H1 (cell line): ENCODE results near the gene CDC42SE1. TPM values are rescaled to one million over a fixed set of nuclear protein-coding genes. Genes with fewer than 3 reads are reported as not detected.

Source experiments
- EP300 ChIP-seq, 2 experiments: IDR thresholded peaks; 1 replicate in 1 of 2; 2 replicates in 1 of 2; pipeline ENCODE4 v1.6.1; 2011 to 2012; ENCODE audit warnings: low read depth in 2 of 2, low read length in 2 of 2, mild to moderate bottlenecking in 2 of 2, borderline replicate concordance in 1 of 2, inconsistent platforms in 1 of 2, moderate library complexity in 1 of 2
- POLR2A ChIP-seq, 2 experiments: IDR thresholded peaks; 1 replicate in 1 of 2; 2 replicates in 1 of 2; pipeline ENCODE4 v1.6.1; 2011; ENCODE audit warnings: low read depth in 2 of 2, low read length in 2 of 2, mild to moderate bottlenecking in 2 of 2; ENCODE audit errors: control extremely low read depth in 1 of 2
- SIN3A ChIP-seq, 2 experiments: IDR thresholded peaks in 1 of 2; conservative IDR thresholded peaks in 1 of 2; 2 replicates each; pipeline ENCODE4 v1.6.1; 2011 to 2012; ENCODE audit warnings: low read length in 2 of 2, improper control_type of control experiment in 1 of 2, low read depth in 1 of 2, mild to moderate bottlenecking in 1 of 2
- TEAD4 ChIP-seq: IDR thresholded peaks from 2 replicates; pipeline ENCODE4 v1.6.1; 2012; ENCODE audit warnings: low read depth, low read length, inconsistent platforms, mixed read lengths
- YY1 ChIP-seq: IDR thresholded peaks from 2 replicates; pipeline ENCODE4 v1.6.1; 2011; ENCODE audit warnings: low read depth, mild to moderate bottlenecking, low read length
- polyA plus RNA-seq, 7 experiments: library from polyadenylated mRNA; depleted of rRNA in 3 of 7; stranded (reverse) in 5 of 7; unstranded in 2 of 7; fragments of >200 nt in 5 of 7; fragments of 200-250 nt in 2 of 7; gene quantifications; 1 replicate in 5 of 7; 2 replicates in 1 of 7; 4 replicates in 1 of 7; pipeline versions ENCODE4 v1.2.1 to v1.2.3, GENCODE V29; 2011 to 2013; ENCODE audit warnings: missing spikeins in 2 of 7, mixed read lengths in 2 of 7
- total RNA-seq: library from RNA; stranded (reverse); fragmentation: NEBNext Ultra II Directional; extraction: Animal tissue kit (Norgen Biotek cat#: 25700); gene quantifications from 2 replicates; pipeline ENCODE4 v1.2.1, GENCODE V29; 2021
- TF ChIP-seq, protein P1 (sequence below): IDR thresholded peaks from 2 replicates; pipeline ENCODE4 v1.6.1; 2012; ENCODE audit warnings: inconsistent platforms

Gene CDC42SE1
- total and polyA plus RNA-seq, 2 of the 8 experiments (the other 6 are each of a cell fraction or from before 2014, with no cell fraction given): 30.5 to 74.1 TPM

DNA sequence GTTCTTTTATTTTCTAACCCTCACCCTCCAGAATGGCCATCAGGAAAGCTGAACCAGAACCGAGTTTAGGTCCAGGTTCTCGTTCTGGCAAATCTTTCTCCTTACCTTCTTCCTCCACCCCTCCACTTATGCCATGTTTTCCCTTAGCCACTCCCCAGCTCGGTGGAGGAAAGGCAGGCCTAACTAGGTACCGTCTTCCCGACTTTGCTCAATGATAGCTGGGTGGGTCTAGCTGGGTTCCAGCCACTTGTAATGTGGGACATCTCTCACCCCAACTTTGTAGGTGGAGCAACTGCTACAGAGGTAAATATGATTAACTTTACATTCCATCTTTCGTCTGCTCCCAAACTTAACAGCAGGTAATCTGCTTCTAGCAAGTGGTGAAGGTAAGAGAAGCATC, 22.4 kb downstream of the CDC42SE1 start (continued):
- TF ChIP-seq TEAD4 (no peak), EP300 (IDR thresholded peaks at IDR 0.05; ENCODE audit: borderline replicate concordance in 1 of 2, low read depth in 2 of 2, low read length in 2 of 2) (no peak), SIN3A (conservative IDR thresholded peaks at IDR 0.05 in 1 of 2, IDR thresholded peaks at IDR 0.05 in 1 of 2; ENCODE audit: low read depth in 1 of 2, low read length in 2 of 2) (no peak), POLR2A (IDR thresholded peaks at IDR 0.05; ENCODE audit: control extremely low read depth in 1 of 2, low read depth in 2 of 2, low read length in 2 of 2) (no peak), YY1 (no peak)
- TF ChIP-seq, protein P1, sequence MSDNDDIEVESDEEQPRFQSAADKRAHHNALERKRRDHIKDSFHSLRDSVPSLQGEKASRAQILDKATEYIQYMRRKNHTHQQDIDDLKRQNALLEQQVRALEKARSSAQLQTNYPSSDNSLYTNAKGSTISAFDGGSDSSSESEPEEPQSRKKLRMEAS: no peak
